GM23338 (cell line): ENCODE measurements around the gene MYO16. TPM values are rescaled to one million over a fixed set of nuclear protein-coding genes. Genes with fewer than 3 reads are reported as not detected.
A peak's percentile ranks its signal among the peaks of the same experiment; 100 is the strongest.

Experiments
- ATAC-seq: fragments of 200-7000 bp; cut with Tn5 transposase; 3 replicates; pipeline ENCODE4 v1.9.1; 2020
- DNase-seq: peaks from one replicate; pipeline ENCODE4 v3.0.0-alpha.2; 2015; ENCODE audit warnings: low spot score
- H2AFZ ChIP-seq: fragments of 200-600 bp; sonication (generic); 2 replicates; pipeline ENCODE4 v1.8.0; 2016; ENCODE audit warnings: antibody characterized with exemption, mild to moderate bottlenecking, moderate library complexity
- H3F3A ChIP-seq: fragments of 200-600 bp; sonication (generic); replicated peaks from 2 replicates; pipeline ENCODE4 v1.8.0; 2017; ENCODE audit warnings: antibody characterized with exemption, mixed run types, low read depth
- H3K27ac ChIP-seq: fragments of 200-600 bp; sonication (generic); 2 replicates; pipeline ENCODE4 v1.6.1; 2016; ENCODE audit warnings: low read depth
- H3K27me3 ChIP-seq: fragments of 200-600 bp; sonication (generic); 2 replicates; pipeline ENCODE4 v1.8.0; 2016; ENCODE audit warnings: mild to moderate bottlenecking, mixed run types, moderate library complexity; ENCODE audit not compliant: insufficient read depth
- H3K36me3 ChIP-seq: fragments of 200-600 bp; sonication (generic); 2 replicates; pipeline ENCODE4 v1.8.0; 2016; ENCODE audit warnings: mild to moderate bottlenecking; ENCODE audit not compliant: insufficient read depth
- H3K4me1 ChIP-seq: fragments of 200-600 bp; sonication (generic); 2 replicates; pipeline ENCODE4 v1.8.0; 2016; ENCODE audit warnings: mild to moderate bottlenecking, moderate library complexity; ENCODE audit not compliant: insufficient read depth
- H3K4me2 ChIP-seq: fragments of 200-600 bp; sonication (generic); 2 replicates; pipeline ENCODE4 v1.7.1; 2017; ENCODE audit warnings: mixed run types
- H3K4me3 ChIP-seq: fragments of 200-600 bp; sonication (generic); 2 replicates; pipeline ENCODE4 v1.6.1; 2016; ENCODE audit warnings: mixed run types
- H3K79me2 ChIP-seq: fragments of 200-600 bp; sonication (generic); replicated peaks from 2 replicates; pipeline ENCODE4 v1.8.0; 2017; ENCODE audit warnings: mild to moderate bottlenecking; ENCODE audit not compliant: insufficient read depth
- H3K9me2 ChIP-seq: fragments of 200-600 bp; sonication (generic); 2 replicates; pipeline ENCODE4 v1.8.0; 2017; ENCODE audit not compliant: insufficient read depth
- H4K20me1 ChIP-seq: fragments of 200-600 bp; sonication (generic); replicated peaks from 2 replicates; pipeline ENCODE4 v1.8.0; 2017; ENCODE audit warnings: mild to moderate bottlenecking; ENCODE audit not compliant: insufficient read depth
- H3K27ac Mint-ChIP-seq: 2 replicates; pipeline ENCODE4 v1.8.0; 2020; ENCODE audit warnings: inconsistent platforms, mild to moderate bottlenecking, moderate library complexity, mixed read lengths
- H3K27me3 Mint-ChIP-seq: 3 replicates; pipeline ENCODE4 v1.8.0; 2022; ENCODE audit warnings: low read depth, mild to moderate bottlenecking, moderate library complexity, mixed read lengths, inconsistent platforms; ENCODE audit not compliant: insufficient read depth, poor library complexity
- H3K36me3 Mint-ChIP-seq: 3 replicates; pipeline ENCODE4 v1.8.0; 2021; ENCODE audit warnings: low read depth, mild to moderate bottlenecking, inconsistent platforms, moderate library complexity, mixed read lengths
- H3K4me1 Mint-ChIP-seq: 3 replicates; pipeline ENCODE4 v1.8.0; 2020; ENCODE audit warnings: mild to moderate bottlenecking, inconsistent platforms, mixed read lengths
- H3K4me3 Mint-ChIP-seq: 3 replicates; pipeline ENCODE4 v1.8.0; 2021; ENCODE audit warnings: moderate library complexity, mild to moderate bottlenecking, inconsistent platforms, mixed read lengths
- H3K9me3 Mint-ChIP-seq: 3 replicates; pipeline ENCODE4 v1.8.0; 2020; ENCODE audit warnings: moderate library complexity, mild to moderate bottlenecking, inconsistent platforms, mixed read lengths
- EZH2 ChIP-seq: fragments of 200-600 bp; sonication (generic); IDR thresholded peaks from one replicate; pipeline ENCODE4 v1.8.0; 2017; ENCODE audit warnings: antibody characterized with exemption, mild to moderate bottlenecking, low read depth; ENCODE audit not compliant: unreplicated experiment
- EZH2phosphoT487 ChIP-seq: fragments of 200-600 bp; sonication (generic); IDR thresholded peaks from one replicate; pipeline ENCODE4 v1.8.1; 2018; ENCODE audit warnings: antibody characterized with exemption; ENCODE audit not compliant: unreplicated experiment
- NANOG ChIP-seq: IDR thresholded peaks from 2 replicates; pipeline ENCODE4 v1.6.1; 2016; ENCODE audit warnings: antibody characterized with exemption, borderline replicate concordance
- STAT1 ChIP-seq: IDR thresholded peaks from one replicate; pipeline ENCODE4 v1.6.1; 2016; ENCODE audit warnings: antibody characterized with exemption; ENCODE audit not compliant: unreplicated experiment
- ZNF331 ChIP-seq: fragments of 250-450 bp; sonication (Bioruptor Pico); IDR thresholded peaks from 2 replicates; pipeline ENCODE4 v1.5.0; 2020; ENCODE audit warnings: low read depth, mild to moderate bottlenecking, moderate library complexity
- polyA plus RNA-seq: library from polyadenylated mRNA; unstranded; fragments of >200 nt; fragmentation: Nextera tagmentation; extraction: Ambion mirVana; gene quantifications from 2 replicates; pipeline ENCODE4 v1.2.1, GENCODE V29; 2016
- total RNA-seq: library from RNA; depleted of rRNA; stranded (reverse); fragments of >200 nt; shearing (Covaris generic); gene quantifications from 2 replicates; pipeline ENCODE4 v1.2.3, GENCODE V29; 2014
- TF ChIP-seq, protein P1 (sequence below), 2 experiments: fragments of 200-600 bp in 1 of 2; sonication (generic) in 1 of 2; conservative IDR thresholded peaks; 2 replicates each; pipeline versions ENCODE4 v1.5.1 to v1.6.1; 2016 to 2017; ENCODE audit warnings: antibody characterized with exemption in 2 of 2, low read depth in 2 of 2, mild to moderate bottlenecking in 2 of 2, moderate library complexity in 1 of 2
- TF ChIP-seq, protein P2 (sequence below): IDR thresholded peaks from 2 replicates; pipeline ENCODE4 v1.6.1; 2016; ENCODE audit warnings: antibody characterized with exemption

MYO16 gene
- total and polyA plus RNA-seq, 2 experiments from 2014 or later, result 0.10 to 0.13 TPM

DNA sequence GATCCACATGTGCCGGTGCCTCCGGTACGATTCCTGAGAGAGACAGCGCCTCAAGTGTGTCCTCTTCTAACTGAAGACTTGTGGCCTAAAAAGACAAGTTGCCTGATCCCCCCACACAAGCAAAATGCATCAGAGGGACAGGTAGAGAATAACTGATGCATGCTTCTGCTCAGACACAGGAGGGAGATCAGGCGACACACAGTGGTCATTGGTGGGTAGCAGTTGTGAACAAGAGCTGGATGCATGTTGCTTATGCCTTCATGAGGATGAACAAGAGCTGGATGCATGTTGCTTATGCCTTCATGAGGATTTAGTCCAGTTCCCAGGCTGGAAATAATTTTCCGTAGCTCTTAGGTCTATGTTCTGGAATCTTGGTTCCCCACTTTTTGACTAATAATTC lies 505.6 kb downstream of the MYO16 start:
- no peaks in the 10 kb centered on the region for H4K20me1 ChIP-seq
- no peaks in the 10 kb centered on the region for H3K79me2 ChIP-seq
- no peaks in the 10 kb centered on the region for H3K9me2 ChIP-seq
- Mint-ChIP-seq H3K4me1 (peaks cover 15% of the 10 kb centered on the region), H3K36me3 (peaks cover 9% of the 10 kb centered on the region; the same call in 2 of the 3 replicates), H3K27ac (no peak overlapping the region), H3K27me3 (peaks cover 8% of the 10 kb centered on the region), H3K9me3 (peaks cover 11% of the 10 kb centered on the region), H3K4me3 (no peak overlapping the region)
- no peak overlapping the region for H3K27ac ChIP-seq
- TF ChIP-seq, protein P1, sequence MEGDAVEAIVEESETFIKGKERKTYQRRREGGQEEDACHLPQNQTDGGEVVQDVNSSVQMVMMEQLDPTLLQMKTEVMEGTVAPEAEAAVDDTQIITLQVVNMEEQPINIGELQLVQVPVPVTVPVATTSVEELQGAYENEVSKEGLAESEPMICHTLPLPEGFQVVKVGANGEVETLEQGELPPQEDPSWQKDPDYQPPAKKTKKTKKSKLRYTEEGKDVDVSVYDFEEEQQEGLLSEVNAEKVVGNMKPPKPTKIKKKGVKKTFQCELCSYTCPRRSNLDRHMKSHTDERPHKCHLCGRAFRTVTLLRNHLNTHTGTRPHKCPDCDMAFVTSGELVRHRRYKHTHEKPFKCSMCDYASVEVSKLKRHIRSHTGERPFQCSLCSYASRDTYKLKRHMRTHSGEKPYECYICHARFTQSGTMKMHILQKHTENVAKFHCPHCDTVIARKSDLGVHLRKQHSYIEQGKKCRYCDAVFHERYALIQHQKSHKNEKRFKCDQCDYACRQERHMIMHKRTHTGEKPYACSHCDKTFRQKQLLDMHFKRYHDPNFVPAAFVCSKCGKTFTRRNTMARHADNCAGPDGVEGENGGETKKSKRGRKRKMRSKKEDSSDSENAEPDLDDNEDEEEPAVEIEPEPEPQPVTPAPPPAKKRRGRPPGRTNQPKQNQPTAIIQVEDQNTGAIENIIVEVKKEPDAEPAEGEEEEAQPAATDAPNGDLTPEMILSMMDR (conservative IDR thresholded peaks at IDR 0.05; ENCODE audit: low read depth in 2 of 2), result peak; percentile 30 to 72; a peak in 3 of 4 replicates
- TF ChIP-seq EZH2, result no peak
- TF ChIP-seq STAT1, result no peak
- TF ChIP-seq, protein P2, sequence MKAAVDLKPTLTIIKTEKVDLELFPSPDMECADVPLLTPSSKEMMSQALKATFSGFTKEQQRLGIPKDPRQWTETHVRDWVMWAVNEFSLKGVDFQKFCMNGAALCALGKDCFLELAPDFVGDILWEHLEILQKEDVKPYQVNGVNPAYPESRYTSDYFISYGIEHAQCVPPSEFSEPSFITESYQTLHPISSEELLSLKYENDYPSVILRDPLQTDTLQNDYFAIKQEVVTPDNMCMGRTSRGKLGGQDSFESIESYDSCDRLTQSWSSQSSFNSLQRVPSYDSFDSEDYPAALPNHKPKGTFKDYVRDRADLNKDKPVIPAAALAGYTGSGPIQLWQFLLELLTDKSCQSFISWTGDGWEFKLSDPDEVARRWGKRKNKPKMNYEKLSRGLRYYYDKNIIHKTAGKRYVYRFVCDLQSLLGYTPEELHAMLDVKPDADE, result no peak
- TF ChIP-seq EZH2phosphoT487, result no peak
- peak; percentile 59 for ATAC-seq
- no peak for DNase-seq
- H3F3A ChIP-seq, result no peaks in the 10 kb centered on the region
- peaks cover 7% of the 10 kb centered on the region for H3K27me3 ChIP-seq
- H3K4me3 ChIP-seq, result no peak overlapping the region
- no peak overlapping the region for H3K4me2 ChIP-seq
- H3K36me3 ChIP-seq, result peaks cover 8% of the 10 kb centered on the region; the same call in 1 of the 2 replicates
- no peak overlapping the region for H2AFZ ChIP-seq
- peaks cover 12% of the 10 kb centered on the region for H3K4me1 ChIP-seq

DNA sequence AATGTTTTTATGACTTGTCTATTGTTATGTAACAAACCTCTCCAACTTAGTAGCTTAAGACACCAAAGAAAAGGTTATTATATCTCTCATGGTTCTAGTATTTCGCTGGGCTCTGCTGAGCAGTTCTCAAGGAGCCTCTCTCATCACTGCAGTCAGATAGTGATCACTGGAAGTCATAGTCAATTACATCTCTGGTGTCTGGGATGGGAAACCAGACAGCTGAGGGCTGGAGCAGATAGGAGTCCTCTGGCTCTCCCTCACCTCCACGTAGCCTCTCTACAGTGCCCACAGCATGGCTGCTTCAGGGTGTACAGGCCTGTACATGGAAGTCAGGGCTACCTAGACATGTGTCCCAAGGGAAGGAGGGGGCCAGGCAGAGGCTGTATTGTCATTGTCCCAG lies 507.5 kb downstream of the MYO16 start:
- TF ChIP-seq, protein P2, result no peak
- TF ChIP-seq ZNF331 (CRISPR knock-in tag), result no peak
- TF ChIP-seq STAT1, result no peak
- TF ChIP-seq NANOG, result no peak
- no peak for TF ChIP-seq EZH2phosphoT487
- H2AFZ ChIP-seq, result no peak overlapping the region
- no peak overlapping the region for H3K27ac ChIP-seq
- DNase-seq (no peak), ATAC-seq (no peak)
- H3F3A ChIP-seq, result no peaks in the 10 kb centered on the region
- no peaks in the 10 kb centered on the region for H3K9me2 ChIP-seq
- peaks cover 10% of the 10 kb centered on the region for H3K27me3 Mint-ChIP-seq
- no peak overlapping the region for H3K4me2 ChIP-seq
- H3K27me3 ChIP-seq, result peaks cover 17% of the 10 kb centered on the region
- H3K4me1 ChIP-seq, result peaks cover 3% of the 10 kb centered on the region; the same call in 1 of the 2 replicates
- no peak overlapping the region for H3K4me3 ChIP-seq
- peaks cover 4% of the 10 kb centered on the region; the same call in 2 of the 3 replicates for H3K4me1 Mint-ChIP-seq
- no peak overlapping the region for H3K4me3 Mint-ChIP-seq
- peaks cover 9% of the 10 kb centered on the region; the same call in 1 of the 2 replicates for H3K36me3 ChIP-seq
- peaks cover 18% of the 10 kb centered on the region for H3K9me3 Mint-ChIP-seq
- H3K79me2 ChIP-seq, result no peaks in the 10 kb centered on the region
- H4K20me1 ChIP-seq, result no peaks in the 10 kb centered on the region
- H3K36me3 Mint-ChIP-seq, result peaks cover 15% of the 10 kb centered on the region; the same call in 2 of the 3 replicates
- H3K27ac Mint-ChIP-seq, result no peak overlapping the region
